Astrocyte (in vitro differentiated cells and primary cell): Measurements from ENCODE around the gene SLC25A33.

Source experiments
- EZH2 ChIP-seq: IDR thresholded peaks from 2 replicates; pipeline ENCODE4 v1.6.1; 2012; ENCODE audit warnings: mild to moderate bottlenecking, low read length, inconsistent platforms; ENCODE audit not compliant: insufficient read depth
- TF ChIP-seq, protein P1 (sequence below): IDR thresholded peaks from 2 replicates; pipeline ENCODE4 v1.5.1; 2011; ENCODE audit warnings: low read depth, mild to moderate bottlenecking, inconsistent platforms, low read length, moderate library complexity; ENCODE audit not compliant: insufficient read depth

DNA sequence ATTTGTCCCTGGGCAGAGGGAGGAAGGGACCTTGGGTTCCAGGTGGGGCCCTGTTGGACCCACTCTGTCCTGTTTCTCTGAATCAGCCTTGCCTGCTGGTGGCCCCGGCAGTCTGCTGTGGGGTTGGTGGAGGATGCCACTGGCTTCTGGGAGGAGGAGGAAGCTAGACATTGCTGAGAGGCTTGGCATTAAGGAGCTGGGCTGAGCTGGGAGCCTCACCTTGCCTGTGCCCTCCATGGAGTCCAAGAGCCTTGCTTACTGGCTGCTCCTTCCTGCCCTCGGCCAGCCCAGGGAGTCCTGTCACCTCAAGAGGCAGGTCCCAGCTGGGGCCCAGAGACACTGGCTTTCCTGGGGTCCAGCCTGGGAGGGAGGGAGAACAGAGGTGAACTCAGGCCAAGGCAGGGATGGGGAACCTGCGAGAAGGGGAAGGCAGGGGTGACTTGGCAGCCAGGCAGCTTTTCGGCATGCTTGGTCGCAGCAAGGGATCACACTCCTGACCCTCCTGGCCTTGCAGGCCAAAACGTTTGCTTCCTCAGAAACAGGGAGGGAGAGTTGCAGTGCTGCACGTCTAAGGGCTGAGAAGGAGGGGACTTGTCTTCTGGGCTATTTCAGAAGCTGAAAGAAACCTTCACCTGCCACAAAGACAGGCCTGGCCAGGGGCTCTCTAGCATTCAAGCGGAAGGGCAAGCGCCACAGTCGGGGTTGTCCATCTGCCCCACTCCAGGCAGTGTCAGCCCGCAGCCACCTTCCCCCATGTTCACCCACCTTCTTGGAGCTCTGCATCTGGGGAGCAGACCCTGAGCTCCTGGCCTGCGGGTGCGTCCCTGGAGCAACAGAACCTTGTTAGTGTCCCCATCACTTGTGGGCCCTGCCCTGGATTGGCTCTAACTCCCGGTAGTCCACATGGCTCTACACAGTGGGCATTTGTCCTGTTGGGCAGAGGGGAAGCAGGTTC, 58.4 kb downstream of the SLC25A33 start:
- TF ChIP-seq, protein P1, sequence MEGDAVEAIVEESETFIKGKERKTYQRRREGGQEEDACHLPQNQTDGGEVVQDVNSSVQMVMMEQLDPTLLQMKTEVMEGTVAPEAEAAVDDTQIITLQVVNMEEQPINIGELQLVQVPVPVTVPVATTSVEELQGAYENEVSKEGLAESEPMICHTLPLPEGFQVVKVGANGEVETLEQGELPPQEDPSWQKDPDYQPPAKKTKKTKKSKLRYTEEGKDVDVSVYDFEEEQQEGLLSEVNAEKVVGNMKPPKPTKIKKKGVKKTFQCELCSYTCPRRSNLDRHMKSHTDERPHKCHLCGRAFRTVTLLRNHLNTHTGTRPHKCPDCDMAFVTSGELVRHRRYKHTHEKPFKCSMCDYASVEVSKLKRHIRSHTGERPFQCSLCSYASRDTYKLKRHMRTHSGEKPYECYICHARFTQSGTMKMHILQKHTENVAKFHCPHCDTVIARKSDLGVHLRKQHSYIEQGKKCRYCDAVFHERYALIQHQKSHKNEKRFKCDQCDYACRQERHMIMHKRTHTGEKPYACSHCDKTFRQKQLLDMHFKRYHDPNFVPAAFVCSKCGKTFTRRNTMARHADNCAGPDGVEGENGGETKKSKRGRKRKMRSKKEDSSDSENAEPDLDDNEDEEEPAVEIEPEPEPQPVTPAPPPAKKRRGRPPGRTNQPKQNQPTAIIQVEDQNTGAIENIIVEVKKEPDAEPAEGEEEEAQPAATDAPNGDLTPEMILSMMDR: no peak
- TF ChIP-seq EZH2: no peak
